ENCODE measurements around the gene MSN.

DNA sequence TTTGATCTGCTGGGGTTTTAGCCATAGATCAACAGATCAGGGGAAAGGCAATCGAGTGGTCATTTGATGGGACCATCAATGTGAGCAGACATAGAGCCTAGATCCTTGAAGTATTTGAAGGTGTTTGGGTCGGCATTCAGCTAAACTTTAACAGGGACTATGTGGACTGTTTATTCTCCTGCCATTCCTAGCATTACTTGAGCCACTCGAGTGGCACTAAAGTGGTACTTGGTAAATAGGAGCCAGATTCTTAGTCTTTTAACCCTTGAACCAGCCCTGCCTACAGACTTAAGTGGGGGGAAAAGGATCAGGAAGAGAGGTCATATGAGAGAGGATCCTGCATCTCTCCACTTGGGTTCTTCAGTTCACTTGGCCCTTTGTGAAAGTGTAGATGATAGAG lies 3.8 kb downstream of the MSN start:
- TF ChIP-seq, protein P1, sequence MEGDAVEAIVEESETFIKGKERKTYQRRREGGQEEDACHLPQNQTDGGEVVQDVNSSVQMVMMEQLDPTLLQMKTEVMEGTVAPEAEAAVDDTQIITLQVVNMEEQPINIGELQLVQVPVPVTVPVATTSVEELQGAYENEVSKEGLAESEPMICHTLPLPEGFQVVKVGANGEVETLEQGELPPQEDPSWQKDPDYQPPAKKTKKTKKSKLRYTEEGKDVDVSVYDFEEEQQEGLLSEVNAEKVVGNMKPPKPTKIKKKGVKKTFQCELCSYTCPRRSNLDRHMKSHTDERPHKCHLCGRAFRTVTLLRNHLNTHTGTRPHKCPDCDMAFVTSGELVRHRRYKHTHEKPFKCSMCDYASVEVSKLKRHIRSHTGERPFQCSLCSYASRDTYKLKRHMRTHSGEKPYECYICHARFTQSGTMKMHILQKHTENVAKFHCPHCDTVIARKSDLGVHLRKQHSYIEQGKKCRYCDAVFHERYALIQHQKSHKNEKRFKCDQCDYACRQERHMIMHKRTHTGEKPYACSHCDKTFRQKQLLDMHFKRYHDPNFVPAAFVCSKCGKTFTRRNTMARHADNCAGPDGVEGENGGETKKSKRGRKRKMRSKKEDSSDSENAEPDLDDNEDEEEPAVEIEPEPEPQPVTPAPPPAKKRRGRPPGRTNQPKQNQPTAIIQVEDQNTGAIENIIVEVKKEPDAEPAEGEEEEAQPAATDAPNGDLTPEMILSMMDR (optimal IDR thresholded peaks at IDR 0.05 in 1 of 3, IDR thresholded peaks at IDR 0.05 in 1 of 3, conservative IDR thresholded peaks at IDR 0.05 in 1 of 3; ENCODE audit: extremely low read depth in 1 of 3, insufficient read depth in 2 of 3, low read length in 3 of 3) = no peak
- TF ChIP-seq EZH2 (IDR thresholded peaks at IDR 0.05; ENCODE audit: low read length) = no peak

All from keratinocyte (primary cell).